ENCODE data around the gene RFC4.
A peak's percentile ranks its signal among the peaks of the same experiment; 100 is the strongest.

The RFC4 gene

GRCh38 chr3:186839874-186840641 is 33.8 kb upstream of the RFC4 start:
- H3K4me3 ChIP-seq (ENCODE audit: low read depth, low read length): no peak overlapping the region
- TF ChIP-seq, protein P1, sequence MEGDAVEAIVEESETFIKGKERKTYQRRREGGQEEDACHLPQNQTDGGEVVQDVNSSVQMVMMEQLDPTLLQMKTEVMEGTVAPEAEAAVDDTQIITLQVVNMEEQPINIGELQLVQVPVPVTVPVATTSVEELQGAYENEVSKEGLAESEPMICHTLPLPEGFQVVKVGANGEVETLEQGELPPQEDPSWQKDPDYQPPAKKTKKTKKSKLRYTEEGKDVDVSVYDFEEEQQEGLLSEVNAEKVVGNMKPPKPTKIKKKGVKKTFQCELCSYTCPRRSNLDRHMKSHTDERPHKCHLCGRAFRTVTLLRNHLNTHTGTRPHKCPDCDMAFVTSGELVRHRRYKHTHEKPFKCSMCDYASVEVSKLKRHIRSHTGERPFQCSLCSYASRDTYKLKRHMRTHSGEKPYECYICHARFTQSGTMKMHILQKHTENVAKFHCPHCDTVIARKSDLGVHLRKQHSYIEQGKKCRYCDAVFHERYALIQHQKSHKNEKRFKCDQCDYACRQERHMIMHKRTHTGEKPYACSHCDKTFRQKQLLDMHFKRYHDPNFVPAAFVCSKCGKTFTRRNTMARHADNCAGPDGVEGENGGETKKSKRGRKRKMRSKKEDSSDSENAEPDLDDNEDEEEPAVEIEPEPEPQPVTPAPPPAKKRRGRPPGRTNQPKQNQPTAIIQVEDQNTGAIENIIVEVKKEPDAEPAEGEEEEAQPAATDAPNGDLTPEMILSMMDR (IDR thresholded peaks at IDR 0.05; ENCODE audit: insufficient read depth, low read length, missing control alignments): no peak
- no peak for DNase-seq (ENCODE audit: low read depth, low spot score)
- CTCF ChIA-PET: interaction anchor here (0.7 to 1.1 kb wide), 3 partner anchors 9 to 325 kb away, joined by 3 read pairs; no protein-coding TSS in a partner anchor
- POLR2A ChIA-PET: no interaction called here

GRCh38 chr3:186832276-186832675 is 26.0 kb upstream of the RFC4 start:
- ChIA-PET POLR2A (no interaction called here), CTCF (no interaction called here)
- TF ChIP-seq, protein P1 (IDR thresholded peaks at IDR 0.05; ENCODE audit: insufficient read depth, low read length, missing control alignments): no peak

GRCh38 chr3:186831798-186832197 is 25.5 kb upstream of the RFC4 start:
- CTCF ChIA-PET: no interaction called here
- TF ChIP-seq, protein P1 (IDR thresholded peaks at IDR 0.05; ENCODE audit: insufficient read depth, low read length, missing control alignments): no peak
- H3K4me3 ChIP-seq (ENCODE audit: low read depth, low read length): no peak overlapping the region
- POLR2A ChIA-PET: no interaction called here
- no peak for DNase-seq (ENCODE audit: low read depth, low spot score)

More at GRCh38 chr3:186832276-186832675, 26.0 kb upstream of the RFC4 start:
- DNase-seq (ENCODE audit: low read depth, low spot score): no peak
- no peak overlapping the region for H3K4me3 ChIP-seq (ENCODE audit: low read depth, low read length)

DNA sequence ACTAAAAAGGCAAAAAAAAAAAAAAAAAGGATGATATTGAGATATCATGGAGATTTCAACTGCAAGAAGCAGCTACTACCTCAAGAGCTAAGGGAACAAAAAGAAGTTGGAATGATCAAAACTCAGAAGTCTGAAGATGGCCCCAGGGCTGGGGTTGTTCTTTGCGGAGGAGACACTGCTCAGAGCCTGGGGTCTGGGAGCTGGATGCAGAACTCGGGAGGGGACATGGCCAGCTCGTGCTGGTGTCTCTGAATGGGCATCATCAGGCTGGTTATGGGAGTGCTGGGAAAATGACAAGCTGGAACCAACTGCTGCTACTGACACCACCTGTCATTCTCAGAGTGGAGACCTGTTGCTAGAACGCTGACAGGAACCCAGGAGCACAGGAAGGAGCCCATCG is 22.1 kb upstream of the RFC4 start:
- no peak for DNase-seq (ENCODE audit: low read depth, low spot score)
- H3K4me3 ChIP-seq (ENCODE audit: low read depth, low read length): no peak overlapping the region
- ChIA-PET CTCF (interaction anchor here (1.0 to 6.0 kb wide), 3 partner anchors 212 to 312 kb away, joined by 5 to 45 read pairs (median 5); partner anchors contain the start of gene RPL39L), POLR2A (interaction anchor here (1.7 kb wide), 1 partner anchor 44 kb away, joined by 5 read pairs; no protein-coding TSS in a partner anchor)
- TF ChIP-seq, protein P1 (IDR thresholded peaks at IDR 0.05; ENCODE audit: insufficient read depth, low read length, missing control alignments): no peak

- DNase-seq (ENCODE audit: low read depth, low spot score): no peak
- H3K4me3 ChIP-seq (ENCODE audit: low read depth, low read length): peak overlapping the region; percentile 64
- ChIA-PET CTCF (interaction anchor here (0.9 to 6.0 kb wide), 6 partner anchors 22 to 340 kb away, joined by 4 to 45 read pairs (median 4); partner anchors contain the start of gene RPL39L), POLR2A (interaction anchor here (1.0 to 1.8 kb wide), 3 partner anchors 43 to 338 kb away, joined by 5 to 6 read pairs (median 5); partner anchors contain the start of gene EIF4A2)
- TF ChIP-seq, protein P1 (IDR thresholded peaks at IDR 0.05; ENCODE audit: insufficient read depth, low read length, missing control alignments): no peak
Observed at GRCh38 chr3:186826976-186827857, 20.9 kb upstream of the RFC4 start.

All from AG04449 (cell line).